Occipital lobe (tissue), 2 donors: ENCODE measurements around the gene HAND1. TPM values are rescaled to one million over a fixed set of nuclear protein-coding genes. Genes with fewer than 3 reads are reported as not detected.

Source experiments
- DNase-seq: peaks from one replicate; lab custom pipeline; 2025; lab: John Stamatoyannopoulos, UW
- total RNA-seq: library from RNA; depleted of rRNA; stranded (reverse); fragments of >200 nt; gene quantifications from one replicate; pipeline ENCODE4 v1.2.3, GENCODE V29; 2014

The HAND1 gene
- total RNA-seq, 1 donor from 2014 or later: not detected

GRCh38 chr5:154479160-154479943 is 1.3 kb upstream of the HAND1 start:
- DNase-seq: no peak

GRCh38 chr5:154478752-154479159 is 729 bp upstream of the HAND1 start:
- DNase-seq: no peak

- no peak for DNase-seq
These were observed 424 bp downstream of the HAND1 start for GRCh38 chr5:154477382-154478223.

GRCh38 chr5:154476354-154477205 is 1.4 kb downstream of the HAND1 start:
- DNase-seq: no peak

GRCh38 chr5:154475591-154476353 is 2.3 kb downstream of the HAND1 start:
- DNase-seq: no peak

GRCh38 chr5:154474396-154475334 is 3.4 kb downstream of the HAND1 start:
- DNase-seq: no peak

- DNase-seq: no peak
These were observed 4.3 kb downstream of the HAND1 start for GRCh38 chr5:154473581-154474283.

GRCh38 chr5:154472871-154473580 is 5.0 kb downstream of the HAND1 start:
- DNase-seq: no peak

GRCh38 chr5:154470947-154471870 is 6.8 kb downstream of the HAND1 start:
- no peak for DNase-seq

GRCh38 chr5:154470137-154470536 is 7.9 kb downstream of the HAND1 start:
- DNase-seq: no peak

GRCh38 chr5:154467655-154468354 is 10.2 kb downstream of the HAND1 start:
- peak; percentile 43 for DNase-seq

GRCh38 chr5:154466671-154467070 is 11.4 kb downstream of the HAND1 start:
- DNase-seq: no peak

GRCh38 chr5:154466147-154466546 is 11.9 kb downstream of the HAND1 start:
- no peak for DNase-seq

- no peak for DNase-seq
These were observed 12.9 kb downstream of the HAND1 start for GRCh38 chr5:154465169-154465568.

GRCh38 chr5:154464438-154464837 is 13.6 kb downstream of the HAND1 start:
- DNase-seq: no peak

- no peak for DNase-seq
These were observed 16.5 kb downstream of the HAND1 start for GRCh38 chr5:154461531-154461930.

GRCh38 chr5:154460172-154460571 is 17.9 kb downstream of the HAND1 start:
- no peak for DNase-seq
